Cardiac muscle cell (in vitro differentiated cells and primary cell): ENCODE data around the gene GNAL. TPM values are rescaled to one million over a fixed set of nuclear protein-coding genes. Genes with fewer than 3 reads are reported as not detected.

Experiments
- DNase-seq, 2 donors: peaks; one replicate each; pipeline versions ENCODE4 v3.0.0 to v3.0.0-alpha.2; 2010 to 2017; ENCODE audit warnings: low read depth in 1 of 2, low spot score in 1 of 2
- H3K27ac ChIP-seq: fragments of 200-600 bp; sonication (generic); 2 replicates; pipeline ENCODE4 v1.5.1; 2016
- H3K27me3 ChIP-seq: fragments of 200-600 bp; sonication (generic); 2 replicates; pipeline ENCODE4 v1.6.0; 2016; ENCODE audit warnings: control low read depth
- H3K36me3 ChIP-seq: fragments of 200-600 bp; sonication (generic); 2 replicates; pipeline ENCODE4 v1.5.1; 2016; ENCODE audit warnings: control low read depth
- H3K4me1 ChIP-seq: fragments of 200-600 bp; sonication (generic); 2 replicates; pipeline ENCODE4 v1.8.1; 2017; ENCODE audit warnings: low read depth, mild to moderate bottlenecking, mixed run types
- H3K4me3 ChIP-seq: fragments of 200-600 bp; sonication (generic); 2 replicates; pipeline ENCODE4 v1.5.1; 2016; ENCODE audit warnings: mild to moderate bottlenecking
- H3K9me3 ChIP-seq: fragments of 200-600 bp; sonication (generic); 2 replicates; pipeline ENCODE4 v1.5.1; 2017; ENCODE audit warnings: low read depth, mild to moderate bottlenecking, control low read depth
- CTCF ChIP-seq: IDR thresholded peaks from 2 replicates; pipeline ENCODE4 v1.5.1; 2012; ENCODE audit warnings: low read depth, mild to moderate bottlenecking, low read length
- polyA plus RNA-seq: library from polyadenylated mRNA; unstranded; fragments of >200 nt; fragmentation: Nextera tagmentation; extraction: Ambion mirVana; gene quantifications from 2 replicates; pipeline ENCODE4 v1.2.1, GENCODE V29; 2016
- total RNA-seq: library from RNA; depleted of rRNA; stranded (reverse); fragments of >200 nt; gene quantifications from 2 replicates; pipeline ENCODE4 v1.2.3, GENCODE V29; 2016

The GNAL gene
- total and polyA plus RNA-seq, 2 experiments from 2014 or later: 10.4 to 10.6 TPM

- Histone ChIP-seq H3K4me1 (no peaks in the 10 kb centered on the region), H3K4me3 (no peak overlapping the region), H3K9me3 (no peaks in the 10 kb centered on the region), H3K36me3 (no peaks in the 10 kb centered on the region), H3K27ac (no peak overlapping the region), H3K27me3 (peaks cover 12% of the 10 kb centered on the region)
- DNase-seq: no peak
- no peak for TF ChIP-seq CTCF
These were observed 30.1 kb upstream of the GNAL start for GRCh38 chr18:11658989-11659388.

GRCh38 chr18:11660691-11661090 lies 28.4 kb upstream of the GNAL start:
- DNase-seq: no peak
- H3K27me3 ChIP-seq: no peaks in the 10 kb centered on the region

GRCh38 chr18:11661430-11661829 lies 27.6 kb upstream of the GNAL start:
- Histone ChIP-seq H3K36me3 (no peaks in the 10 kb centered on the region), H3K27me3 (no peaks in the 10 kb centered on the region), H3K27ac (no peak overlapping the region), H3K9me3 (no peaks in the 10 kb centered on the region), H3K4me3 (no peak overlapping the region), H3K4me1 (no peaks in the 10 kb centered on the region)
- peak in 1 of 2 donors; percentile 19 for DNase-seq
- TF ChIP-seq CTCF: no peak

More at GRCh38 chr18:11660691-11661090, 28.4 kb upstream of the GNAL start:
- Histone ChIP-seq H3K4me1 (no peaks in the 10 kb centered on the region), H3K4me3 (no peak overlapping the region), H3K36me3 (no peaks in the 10 kb centered on the region), H3K9me3 (no peaks in the 10 kb centered on the region), H3K27ac (no peak overlapping the region)
- TF ChIP-seq CTCF: no peak

- H3K4me3 ChIP-seq: no peak overlapping the region
- no peak for DNase-seq
- TF ChIP-seq CTCF: no peak
- H3K27ac ChIP-seq: no peak overlapping the region
- peaks cover 3% of the 10 kb centered on the region for H3K4me1 ChIP-seq
- no peaks in the 10 kb centered on the region for H3K9me3 ChIP-seq
- no peaks in the 10 kb centered on the region for H3K27me3 ChIP-seq
- H3K36me3 ChIP-seq: no peaks in the 10 kb centered on the region
These were observed 25.5 kb upstream of the GNAL start for GRCh38 chr18:11663439-11664029.

- Histone ChIP-seq H3K27ac (no peak overlapping the region), H3K36me3 (no peaks in the 10 kb centered on the region), H3K4me1 (peaks cover 11% of the 10 kb centered on the region), H3K4me3 (no peak overlapping the region), H3K27me3 (no peaks in the 10 kb centered on the region), H3K9me3 (no peaks in the 10 kb centered on the region)
- TF ChIP-seq CTCF: no peak
- DNase-seq: no peak
These were observed 24.8 kb upstream of the GNAL start for GRCh38 chr18:11664286-11664685.

- Histone ChIP-seq H3K9me3 (no peaks in the 10 kb centered on the region), H3K4me1 (peaks cover 11% of the 10 kb centered on the region), H3K27ac (no peak overlapping the region), H3K27me3 (no peaks in the 10 kb centered on the region), H3K36me3 (no peaks in the 10 kb centered on the region), H3K4me3 (no peak overlapping the region)
- TF ChIP-seq CTCF: no peak
- DNase-seq: no peak
These were observed 23.9 kb upstream of the GNAL start for GRCh38 chr18:11665146-11665545.
